Muscle of leg (tissue), 11 donors: Measurements from ENCODE around the gene AIMP2. TPM values are rescaled to one million over a fixed set of nuclear protein-coding genes. Genes with fewer than 3 reads are reported as not detected.
"Not testable (repeated sequence)": the region's sequence is repeated elsewhere in the genome, so short reads cannot be mapped to it uniquely, and the experiment has no call there.

Source experiments
- DNase-seq: peaks from one replicate; pipeline ENCODE4 v3.0.0; 2013
- H3K27ac ChIP-seq: one replicate; pipeline ENCODE4 v1.5.1; 2013; ENCODE audit warnings: mild to moderate bottlenecking, low read length, control low read depth
- H3K27me3 ChIP-seq: one replicate; pipeline ENCODE4 v1.6.1; 2013; ENCODE audit warnings: low read length; ENCODE audit not compliant: control insufficient read depth, insufficient read depth
- H3K36me3 ChIP-seq: one replicate; pipeline ENCODE4 v1.6.1; 2013; ENCODE audit warnings: low read length; ENCODE audit not compliant: control insufficient read depth, insufficient read depth
- H3K4me1 ChIP-seq: one replicate; pipeline ENCODE4 v1.6.1; 2013; ENCODE audit warnings: low read length; ENCODE audit not compliant: control insufficient read depth, insufficient read depth
- H3K4me3 ChIP-seq: one replicate; pipeline ENCODE4 v1.5.1; 2013; ENCODE audit warnings: low read length, control low read depth
- H3K9me3 ChIP-seq: replicated peaks from 2 replicates; pipeline ENCODE4 v1.6.1; 2013; ENCODE audit warnings: low read depth, low read length; ENCODE audit not compliant: control insufficient read depth
- whole genome bisulfite sequencing: methylation state at CpG from one replicate; pipeline ENCODE4 v1.1.5; 2013; ENCODE audit warnings: missing lambda C conversion rate; ENCODE audit not compliant: insufficient coverage; 5-methylcytosine and 5-hydroxymethylcytosine counted together
- polyA plus RNA-seq, 8 donors: library from polyadenylated mRNA; unstranded; fragments of 120-200 nt; gene quantifications; one replicate each; pipeline versions ENCODE4 v1.2.1 to v1.2.3, GENCODE V29; 2013; ENCODE audit warnings: inconsistent platforms in 1 of 8, low replicate concordance in 1 of 8; ENCODE audit not compliant: insufficient read length in 8 of 8, insufficient read depth in 1 of 8
- total RNA-seq: library from RNA; stranded (reverse); fragments of 120-200 nt; gene quantifications from one replicate; pipeline ENCODE4 v1.2.4, GENCODE V29; 2013

Gene AIMP2
- total and polyA plus RNA-seq, 9 donors: 28.3 to 44.2 (median 33.2) TPM

DNA sequence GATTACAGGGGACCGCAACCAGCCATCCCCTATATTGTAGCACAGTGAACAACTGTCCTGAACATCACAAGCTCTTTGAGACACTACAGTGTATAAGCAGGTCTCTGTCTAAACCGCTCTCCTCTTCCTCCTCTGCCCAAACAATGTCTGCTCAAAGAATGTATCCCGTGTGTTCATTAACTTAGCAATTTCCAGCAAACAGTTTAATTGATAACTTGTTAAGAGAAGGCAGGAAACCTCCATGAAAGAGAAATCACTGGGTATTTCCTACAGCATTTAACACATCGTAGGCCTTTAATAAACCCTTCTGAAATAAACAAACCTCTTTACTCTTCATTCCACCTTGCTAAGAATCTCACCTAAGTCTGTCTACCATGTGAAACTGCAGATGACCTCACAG is 1.7 kb upstream of the AIMP2 start:
- Histone ChIP-seq H3K27ac (no peak overlapping the region), H3K4me3 (no peak overlapping the region), H3K4me1 (peaks cover 3% of the 10 kb centered on the region), H3K36me3 (peaks cover 9% of the 10 kb centered on the region), H3K9me3 (no peaks in the 10 kb centered on the region), H3K27me3 (no peaks in the 10 kb centered on the region)
- no peak for DNase-seq
- 90% methylated on average over 1 of the region's 4 CpGs for WGBS

GRCh38 chr7:6007835-6008590 is 1.1 kb upstream of the AIMP2 start:
- H3K9me3 ChIP-seq: not testable (repeated sequence)

GRCh38 chr7:6010370-6010769 is 1.3 kb downstream of the AIMP2 start:
- H3K27me3 ChIP-seq, H3K27ac ChIP-seq, H3K4me3 ChIP-seq, DNase-seq, H3K9me3 ChIP-seq, H3K4me1 ChIP-seq: not testable (repeated sequence)
- 89% methylated on average over 4 of the region's 8 CpGs for WGBS
- peaks cover 22% of the 10 kb centered on the region for H3K36me3 ChIP-seq

More at GRCh38 chr7:6007835-6008590, 1.1 kb upstream of the AIMP2 start:
- H3K27ac ChIP-seq, H3K4me1 ChIP-seq, DNase-seq, H3K27me3 ChIP-seq: not testable (repeated sequence)
- Histone ChIP-seq H3K4me3 (peak overlapping the region; percentile 83), H3K36me3 (peaks cover 13% of the 10 kb centered on the region)
- WGBS: 32% methylated on average over 7 of the region's 27 CpGs

DNA sequence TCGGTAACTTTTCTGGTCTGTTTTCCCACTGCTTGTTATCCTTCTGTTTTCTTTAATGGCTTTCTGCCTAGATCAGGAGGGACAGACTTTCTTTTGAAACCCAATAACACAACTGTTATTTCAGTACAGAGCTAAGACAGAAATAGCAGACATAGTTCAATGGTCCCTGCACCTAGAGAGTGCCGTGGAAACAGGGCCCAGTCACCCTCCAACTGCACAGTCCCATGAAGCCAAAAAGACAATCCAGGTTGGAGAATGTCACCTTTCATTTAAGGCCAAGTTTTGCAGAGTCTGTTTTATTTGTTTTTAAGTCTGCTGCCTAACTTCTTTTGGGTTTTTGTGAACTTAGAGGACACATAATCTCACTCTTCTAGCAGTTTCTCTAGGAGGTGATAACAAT is 2.5 kb downstream of the AIMP2 start:
- DNase-seq: no peak
- no peaks in the 10 kb centered on the region for H3K9me3 ChIP-seq
- no peak overlapping the region for H3K4me3 ChIP-seq
- no peak overlapping the region for H3K27ac ChIP-seq
- peaks cover 28% of the 10 kb centered on the region for H3K36me3 ChIP-seq
- 89% methylated on average over 1 of the region's 2 CpGs for WGBS
- H3K27me3 ChIP-seq: no peaks in the 10 kb centered on the region
- H3K4me1 ChIP-seq: peaks cover 15% of the 10 kb centered on the region

DNA sequence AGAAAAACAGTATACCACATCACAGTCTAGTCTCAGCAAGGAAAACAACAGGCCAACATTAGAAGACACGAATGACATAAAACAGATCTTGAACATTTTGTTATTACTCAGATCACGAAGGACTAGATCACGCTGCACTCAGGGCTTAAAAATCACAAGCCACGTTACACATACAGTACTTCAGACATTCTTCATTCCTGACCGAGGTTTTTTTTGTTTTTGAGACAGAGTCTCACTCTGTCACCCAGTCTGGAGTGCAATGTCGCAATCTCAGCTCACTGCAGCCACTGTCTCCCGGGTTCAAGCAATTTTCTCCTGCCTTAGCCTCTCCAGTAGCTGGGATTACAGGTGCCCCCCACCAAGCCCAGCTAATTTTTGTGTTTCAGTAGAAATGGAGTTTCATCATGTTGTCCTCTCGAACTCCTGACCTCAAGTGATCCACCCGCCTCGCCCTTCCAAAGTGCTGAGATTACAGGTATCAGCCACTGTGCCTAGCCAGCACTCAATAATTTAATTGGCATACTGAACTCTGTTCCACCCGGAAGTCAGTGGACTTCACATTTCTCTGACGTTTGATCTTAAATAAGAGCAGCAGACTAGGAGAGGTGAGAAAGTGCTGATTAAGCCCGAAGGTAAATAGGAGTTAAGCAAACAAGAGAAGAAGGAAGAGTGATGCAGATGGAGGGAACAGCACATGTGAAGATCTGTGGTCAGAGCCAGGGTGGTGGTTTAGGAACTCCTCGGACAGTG is 3.5 kb downstream of the AIMP2 start:
- Histone ChIP-seq H3K27ac (no peak overlapping the region), H3K9me3 (no peaks in the 10 kb centered on the region), H3K4me3 (no peak overlapping the region), H3K4me1 (peaks cover 18% of the 10 kb centered on the region), H3K36me3 (peaks cover 34% of the 10 kb centered on the region), H3K27me3 (no peaks in the 10 kb centered on the region)
- no peak for DNase-seq
- WGBS: 87% methylated on average over 13 of the region's 14 CpGs

GRCh38 chr7:6015917-6016652 is 7.0 kb downstream of the AIMP2 start:
- 67% methylated on average over 6 of the region's 8 CpGs for WGBS
- H3K27ac ChIP-seq: peak overlapping the region; percentile 4

DNA sequence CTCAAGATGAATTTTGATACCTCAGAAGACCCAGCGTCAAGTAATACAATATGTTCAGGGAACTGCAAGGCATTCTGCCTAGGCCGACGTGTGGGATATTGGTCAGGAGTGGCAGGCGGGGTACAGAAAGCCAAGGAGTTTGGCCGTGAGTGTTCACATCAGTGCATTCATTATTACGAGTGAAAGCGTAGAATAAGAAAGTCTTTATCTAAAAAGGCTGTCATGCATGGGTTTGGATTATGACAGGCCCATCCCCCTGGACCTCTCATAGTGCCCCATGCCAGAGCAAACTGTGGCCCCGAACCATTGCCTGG is 7.5 kb downstream of the AIMP2 start:
- Histone ChIP-seq H3K4me1 (peaks cover 15% of the 10 kb centered on the region), H3K4me3 (no peak overlapping the region), H3K36me3 (peaks cover 62% of the 10 kb centered on the region), H3K9me3 (no peaks in the 10 kb centered on the region), H3K27ac (no peak overlapping the region), H3K27me3 (no peaks in the 10 kb centered on the region)
- no peak for DNase-seq
- 80% methylated on average over 5 of the region's 8 CpGs for WGBS

More at GRCh38 chr7:6015917-6016652, 7.0 kb downstream of the AIMP2 start:
- peak; percentile 86 for DNase-seq
- Histone ChIP-seq H3K36me3 (peaks cover 62% of the 10 kb centered on the region), H3K27me3 (no peaks in the 10 kb centered on the region), H3K9me3 (no peaks in the 10 kb centered on the region), H3K4me3 (no peak overlapping the region), H3K4me1 (peaks cover 15% of the 10 kb centered on the region)

DNA sequence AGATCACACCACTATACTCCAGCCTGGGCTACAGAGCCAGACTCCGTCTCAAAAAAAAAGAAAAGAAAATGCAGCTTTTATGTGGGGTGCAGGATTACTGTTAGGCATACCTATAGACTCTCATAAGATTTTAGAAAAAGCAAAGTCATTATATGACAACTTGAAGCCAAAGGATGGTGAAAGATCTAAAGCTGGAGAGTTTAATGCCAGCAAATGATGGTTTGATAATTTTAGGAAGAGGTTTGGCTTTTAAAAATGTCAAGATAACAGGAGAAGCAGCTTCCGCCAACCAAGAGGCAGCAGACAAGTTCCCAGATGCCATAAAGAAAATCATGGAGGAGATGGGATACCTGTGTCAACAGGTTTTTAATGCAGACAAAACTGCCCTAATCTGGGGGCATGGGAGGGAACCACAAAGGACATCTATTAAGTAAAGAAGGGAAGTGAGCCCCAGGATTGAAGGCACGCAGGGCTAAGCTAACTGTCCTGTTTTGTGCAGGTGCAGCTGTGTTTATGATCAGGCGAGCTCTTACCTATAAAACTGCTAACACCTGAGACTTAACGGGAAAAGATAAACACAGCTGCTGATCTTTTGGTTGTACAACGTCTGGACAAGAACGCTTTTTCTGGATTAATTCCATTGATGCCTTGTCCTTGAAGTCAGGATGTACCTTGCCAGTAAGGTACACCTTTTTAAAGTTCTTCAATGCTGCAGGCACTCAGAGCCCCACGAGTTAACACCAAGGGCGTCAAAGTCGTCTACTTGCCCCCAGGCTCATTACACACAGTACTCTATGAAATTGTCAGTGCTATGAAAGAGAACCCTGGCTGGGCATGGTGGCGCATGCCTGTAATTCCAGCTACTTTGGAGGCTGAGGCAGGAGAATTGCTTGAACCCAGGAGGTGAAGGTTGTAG is 11.6 kb downstream of the AIMP2 start:
- Histone ChIP-seq H3K36me3 (peaks cover 83% of the 10 kb centered on the region), H3K27ac (no peak overlapping the region), H3K4me1 (peaks cover 10% of the 10 kb centered on the region), H3K27me3 (no peaks in the 10 kb centered on the region), H3K9me3 (no peaks in the 10 kb centered on the region), H3K4me3 (no peak overlapping the region)
- WGBS: 80% methylated on average over 5 of the region's 11 CpGs
- no peak for DNase-seq

DNA sequence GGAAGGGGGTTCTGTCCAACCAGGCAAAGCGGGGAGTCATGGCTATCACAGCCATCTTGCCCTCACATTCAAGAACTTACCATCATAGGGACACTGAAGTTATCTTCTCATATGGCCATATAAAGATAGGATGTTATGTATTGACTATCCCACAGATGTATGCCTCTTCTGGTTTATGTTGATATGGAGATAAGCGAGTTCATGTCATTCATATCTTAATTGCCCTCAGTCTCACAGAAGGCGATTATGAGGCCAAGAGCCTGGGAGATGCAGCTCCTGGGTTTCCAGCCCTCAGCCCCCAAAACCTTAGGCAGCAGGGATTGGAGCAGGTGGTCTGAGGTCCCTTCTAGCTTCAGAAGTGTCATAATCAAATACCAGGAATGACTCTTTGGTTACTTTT is 13.6 kb downstream of the AIMP2 start:
- no peaks in the 10 kb centered on the region for H3K9me3 ChIP-seq
- H3K27ac ChIP-seq: no peak overlapping the region
- H3K27me3 ChIP-seq: no peaks in the 10 kb centered on the region
- no CpG with 5 or more reads among the region's 3 CpGs for WGBS
- H3K36me3 ChIP-seq: peaks cover 91% of the 10 kb centered on the region
- H3K4me3 ChIP-seq: no peak overlapping the region
- no peak for DNase-seq
- H3K4me1 ChIP-seq: peaks cover 4% of the 10 kb centered on the region
